GM18867 (cell line): Measurements from ENCODE around the gene SPACA9.

Source experiments
- ATAC-seq: cut with Tn5 transposase; IDR thresholded peaks from one replicate; pipeline ENCODE4 v1.9.1; 2021; ENCODE audit warnings: mild to moderate bottlenecking, moderate library complexity; ENCODE audit not compliant: unreplicated experiment

Gene SPACA9

GRCh38 chr9:132878695-132879456 is at the start of gene SPACA9:
Gene SPACA9, plus strand, starts transcription at chr9:132878898. Its CDS starts 5,050 bp downstream, at chr9:132883948.
- ATAC-seq = no peak

GRCh38 chr9:132832171-132832881 is 46.4 kb upstream of the SPACA9 start:
- no peak for ATAC-seq

- ATAC-seq = no peak
Measured at GRCh38 chr9:132833550-132834121, 45.1 kb upstream of the SPACA9 start.

- ATAC-seq = no peak
Measured at GRCh38 chr9:132834343-132834742, 44.4 kb upstream of the SPACA9 start.

GRCh38 chr9:132837501-132838286 is 41.0 kb upstream of the SPACA9 start:
- ATAC-seq = no peak

- no peak for ATAC-seq
Measured at GRCh38 chr9:132838291-132838690, 40.4 kb upstream of the SPACA9 start.

- ATAC-seq = no peak
Measured at GRCh38 chr9:132840980-132841379, 37.7 kb upstream of the SPACA9 start.

- no peak for ATAC-seq
Measured at GRCh38 chr9:132842124-132843044, 36.3 kb upstream of the SPACA9 start.

GRCh38 chr9:132846109-132846917 is 32.4 kb upstream of the SPACA9 start:
- ATAC-seq = no peak

GRCh38 chr9:132846918-132847515 is 31.7 kb upstream of the SPACA9 start:
- no peak for ATAC-seq

GRCh38 chr9:132849185-132849706 is 29.5 kb upstream of the SPACA9 start:
- ATAC-seq = no peak

GRCh38 chr9:132853482-132853881 is 25.2 kb upstream of the SPACA9 start:
- no peak for ATAC-seq

GRCh38 chr9:132854832-132855231 is 23.9 kb upstream of the SPACA9 start:
- ATAC-seq = no peak

- ATAC-seq = no peak
Measured at GRCh38 chr9:132855904-132856303, 22.8 kb upstream of the SPACA9 start.

- ATAC-seq = no peak
Measured at GRCh38 chr9:132857031-132857430, 21.7 kb upstream of the SPACA9 start.

- no peak for ATAC-seq
Measured at GRCh38 chr9:132857616-132858342, 20.9 kb upstream of the SPACA9 start.

GRCh38 chr9:132858751-132859150 is 19.9 kb upstream of the SPACA9 start:
- no peak for ATAC-seq

- no peak for ATAC-seq
Measured at GRCh38 chr9:132861666-132862065, 17.0 kb upstream of the SPACA9 start.
